Upper lobe of left lung (tissue), 6 donors: ENCODE measurements around the gene TAP2. TPM values are rescaled to one million over a fixed set of nuclear protein-coding genes. Genes with fewer than 3 reads are reported as not detected.
A peak's percentile ranks its signal among the peaks of the same experiment; 100 is the strongest.

Source experiments
- ATAC-seq, 2 donors: fragments of 200-7000 bp; cut with Tn5 transposase; one replicate each; pipeline ENCODE4 v1.9.1; 2022; ENCODE audit warnings: mild to moderate bottlenecking in 2 of 2, moderate library complexity in 2 of 2; ENCODE audit not compliant: low FRiP score in 2 of 2
- DNase-seq, 2 donors: peaks; one replicate each; pipeline ENCODE4 v3.0.0-alpha.2; 2019 to 2020
- H3K27ac ChIP-seq, 4 donors: fragments of 200-600 bp; sonication (generic); one replicate each; pipeline ENCODE4 v1.5.1; 2016 to 2019
- H3K27me3 ChIP-seq, 4 donors: fragments of 200-600 bp; sonication (generic); one replicate each; pipeline ENCODE4 v1.5.1; 2017 to 2019
- H3K36me3 ChIP-seq, 4 donors: fragments of 200-600 bp; sonication (generic); one replicate each; pipeline ENCODE4 v1.5.1; 2016 to 2019
- H3K4me1 ChIP-seq, 4 donors: fragments of 200-600 bp; sonication (generic); one replicate each; pipeline ENCODE4 v1.5.1; 2018 to 2019
- H3K4me3 ChIP-seq, 4 donors: fragments of 200-600 bp; sonication (generic); one replicate each; pipeline ENCODE4 v1.5.1; 2017 to 2019; ENCODE audit warnings: mild to moderate bottlenecking in 2 of 4, moderate library complexity in 1 of 4
- H3K9me3 ChIP-seq, 4 donors: fragments of 200-600 bp; sonication (generic); one replicate each; pipeline ENCODE4 v1.5.1; 2018 to 2019
- CTCF ChIP-seq, 6 experiments: fragments of 450-650 bp in 4 of 6; fragments of 200-600 bp in 2 of 6; sonication (generic) in 2 of 6; IDR thresholded peaks; one replicate each; pipeline ENCODE4 v1.5.1; 2016 to 2019; ENCODE audit warnings: antibody characterized with exemption in 6 of 6
- EP300 ChIP-seq, 4 donors: sonication (generic); formaldehyde crosslinking; IDR thresholded peaks; one replicate each; pipeline ENCODE4 v1.5.1; 2017; ENCODE audit warnings: antibody characterized with exemption in 4 of 4, control low read depth in 2 of 4
- POLR2A ChIP-seq, 4 donors: fragments of 450-650 bp; IDR thresholded peaks; one replicate each; pipeline ENCODE4 v1.5.1; 2016 to 2017; ENCODE audit warnings: antibody characterized with exemption in 4 of 4, mild to moderate bottlenecking in 2 of 4
- POLR2AphosphoS5 ChIP-seq, 2 donors: sonication (generic); formaldehyde crosslinking; IDR thresholded peaks; one replicate each; pipeline ENCODE4 v1.5.1; 2017; ENCODE audit warnings: antibody characterized with exemption in 2 of 2
- WGBS, 2 donors: methylation state at CpG; one replicate each; pipeline ENCODE4 v1.1.5; 2017 to 2018; 5-methylcytosine and 5-hydroxymethylcytosine counted together
- total RNA-seq, 6 donors: library from RNA; depleted of rRNA in 4 of 6; stranded (reverse); fragments of >200 nt in 4 of 6; gene quantifications; one replicate each; pipeline versions ENCODE4 v1.1.0 to v1.2.1, GENCODE V29; 2016 to 2021
- donor health status: DM: no; HTN: no; CAD: no; lungs with moderate emphysema.
- donor health status: DM: no; HTN: yes; CAD: no; lungs with severe emphysema.

Gene TAP2
- total RNA-seq, 6 donors from 2014 or later, result 17.6 to 266 (median 62.1) TPM

GRCh38 chr6:32803416-32803815 lies 35.1 kb downstream of the TAP2 start:
- no peaks in the 10 kb centered on the region for H3K36me3 ChIP-seq
- ATAC-seq, result no peak
- 40 to 45% methylated on average over 2 of the region's 2 CpGs for WGBS, 2 donors

GRCh38 chr6:32799740-32800139 lies 38.8 kb downstream of the TAP2 start:
- no peaks in the 10 kb centered on the region for H3K27me3 ChIP-seq
- no peaks in the 10 kb centered on the region for H3K36me3 ChIP-seq
- no peak overlapping the region for H3K27ac ChIP-seq
- WGBS, 2 donors, result 81 to 96% methylated on average over 3 of the region's 3 CpGs
- no peak for ATAC-seq
- no peak for TF ChIP-seq CTCF (IDR thresholded peaks at IDR 0.05)
- TF ChIP-seq POLR2A (IDR thresholded peaks at IDR 0.05), result no peak
- no peak for TF ChIP-seq EP300 (IDR thresholded peaks at IDR 0.05)
- no peak for TF ChIP-seq POLR2AphosphoS5 (IDR thresholded peaks at IDR 0.05)
- H3K4me1 ChIP-seq, result peaks cover 0 to 12% (median 6%) of the 10 kb centered on the region in 4 donors
- peaks cover 0 to 4% (median 2%) of the 10 kb centered on the region in 4 donors for H3K9me3 ChIP-seq
- H3K4me3 ChIP-seq, result no peak overlapping the region
- no peak for DNase-seq

More at GRCh38 chr6:32803416-32803815, 35.1 kb downstream of the TAP2 start:
- Histone ChIP-seq H3K9me3 (peaks cover 0 to 4% (median 2%) of the 10 kb centered on the region in 4 donors), H3K27me3 (no peaks in the 10 kb centered on the region), H3K4me1 (no peaks in the 10 kb centered on the region), H3K4me3 (no peak overlapping the region), H3K27ac (no peak overlapping the region)
- TF ChIP-seq EP300 (IDR thresholded peaks at IDR 0.05) (no peak), CTCF (IDR thresholded peaks at IDR 0.05) (no peak), POLR2A (IDR thresholded peaks at IDR 0.05) (no peak), POLR2AphosphoS5 (IDR thresholded peaks at IDR 0.05) (no peak)
- no peak for DNase-seq

- Histone ChIP-seq H3K36me3 (no peaks in the 10 kb centered on the region), H3K27me3 (no peaks in the 10 kb centered on the region), H3K27ac (no peak overlapping the region), H3K9me3 (peaks cover 0 to 4% (median 2%) of the 10 kb centered on the region in 4 donors), H3K4me3 (no peak overlapping the region), H3K4me1 (peaks cover 0 to 12% (median 6%) of the 10 kb centered on the region in 4 donors)
- DNase-seq (no peak), ATAC-seq (no peak)
- TF ChIP-seq CTCF (IDR thresholded peaks at IDR 0.05) (no peak), POLR2AphosphoS5 (IDR thresholded peaks at IDR 0.05) (no peak), POLR2A (IDR thresholded peaks at IDR 0.05) (no peak), EP300 (IDR thresholded peaks at IDR 0.05) (no peak)
- WGBS, 2 donors, result 88 to 94% methylated on average over 3 of the region's 3 CpGs
These were observed 39.4 kb downstream of the TAP2 start for GRCh38 chr6:32799168-32799567.

GRCh38 chr6:32796848-32797776 lies 41.4 kb downstream of the TAP2 start:
- Histone ChIP-seq H3K27me3 (no peaks in the 10 kb centered on the region), H3K36me3 (no peaks in the 10 kb centered on the region), H3K27ac (no peak overlapping the region), H3K9me3 (peaks cover 0 to 4% (median 2%) of the 10 kb centered on the region in 4 donors), H3K4me3 (peak overlapping the region in 2 of 4 donors; percentile 18 to 22), H3K4me1 (peaks cover 0 to 12% (median 6%) of the 10 kb centered on the region in 4 donors)
- TF ChIP-seq CTCF (IDR thresholded peaks at IDR 0.05) (peak; percentile 89 to 94 (median 92)), POLR2A (IDR thresholded peaks at IDR 0.05) (no peak)
- ATAC-seq (peak; percentile 87 to 90), DNase-seq (peak in 1 of 2 donors; percentile 81)
- 6 to 7% methylated on average over 28 to 30 of the region's 30 CpGs for WGBS, 2 donors
